CD14-positive monocyte (primary cell): ENCODE measurements around the gene SYMPK. TPM values are rescaled to one million over a fixed set of nuclear protein-coding genes. Genes with fewer than 3 reads are reported as not detected.

Experiments
- DNase-seq, 3 donors: peaks; one replicate each; pipeline ENCODE4 v3.0.0-alpha.2; 2011 to 2022
- H2AFZ ChIP-seq: 2 replicates; pipeline ENCODE4 v1.6.0; 2012; ENCODE audit warnings: mild to moderate bottlenecking, low read depth, low read length, inconsistent platforms; ENCODE audit not compliant: insufficient read depth, poor library complexity, severe bottlenecking
- H3K27ac ChIP-seq, 2 donors: 1 replicate in 1 of 2; 2 replicates in 1 of 2; pipeline ENCODE4 v1.5.1; 2012 to 2013; ENCODE audit warnings: low read length in 2 of 2, control low read depth in 1 of 2, inconsistent platforms in 1 of 2, low read depth in 1 of 2, mild to moderate bottlenecking in 1 of 2
- H3K27me3 ChIP-seq, 2 donors: one replicate each; pipeline versions ENCODE4 v1.6.0 to v1.6.1; 2011 to 2013; ENCODE audit warnings: low read length in 2 of 2; ENCODE audit not compliant: control insufficient read depth in 2 of 2, insufficient read depth in 2 of 2
- H3K36me3 ChIP-seq, 2 donors: replicated peaks in 1 of 2; 1 replicate in 1 of 2; 2 replicates in 1 of 2; pipeline versions ENCODE4 v1.5.1 to v1.6.1; 2012 to 2013; ENCODE audit warnings: low read length in 2 of 2, control low read depth in 1 of 2, inconsistent platforms in 1 of 2, mild to moderate bottlenecking in 1 of 2; ENCODE audit not compliant: insufficient read depth in 2 of 2, control insufficient read depth in 1 of 2
- H3K4me1 ChIP-seq, 2 donors: 1 replicate in 1 of 2; 2 replicates in 1 of 2; pipeline versions ENCODE4 v1.5.1 to v1.6.1; 2012 to 2013; ENCODE audit warnings: low read length in 2 of 2, control low read depth in 1 of 2, inconsistent platforms in 1 of 2, mild to moderate bottlenecking in 1 of 2, moderate library complexity in 1 of 2; ENCODE audit not compliant: insufficient read depth in 2 of 2, control insufficient read depth in 1 of 2
- H3K4me2 ChIP-seq: replicated peaks from 2 replicates; pipeline ENCODE3; 2012; ENCODE audit warnings: low read length, moderate library complexity, mild to moderate bottlenecking; ENCODE audit not compliant: poor library complexity, severe bottlenecking; ENCODE audit errors: extremely low read depth
- H3K4me3 ChIP-seq, 3 experiments: fragments of 200-600 bp in 1 of 3; sonication (generic) in 1 of 3; replicated peaks in 1 of 3; 1 replicate in 2 of 3; 2 replicates in 1 of 3; pipeline ENCODE4 v1.5.1; 2011 to 2013; ENCODE audit warnings: low read length in 3 of 3, mild to moderate bottlenecking in 3 of 3, control low read depth in 2 of 3, low read depth in 2 of 3, inconsistent platforms in 1 of 3, moderate library complexity in 1 of 3
- H3K79me2 ChIP-seq: 2 replicates; pipeline ENCODE4 v1.6.0; 2012; ENCODE audit warnings: mild to moderate bottlenecking, control low read depth, inconsistent platforms, low read length, moderate library complexity; ENCODE audit not compliant: insufficient read depth
- H3K9ac ChIP-seq: 2 replicates; pipeline ENCODE4 v1.6.0; 2017; ENCODE audit warnings: low read length, mild to moderate bottlenecking; ENCODE audit not compliant: insufficient read depth, poor library complexity, severe bottlenecking
- H3K9me3 ChIP-seq, 2 donors: replicated peaks in 1 of 2; 1 replicate in 1 of 2; 2 replicates in 1 of 2; pipeline versions ENCODE4 v1.5.1 to v1.6.1; 2012 to 2013; ENCODE audit warnings: low read length in 2 of 2, control low read depth in 1 of 2; ENCODE audit not compliant: control insufficient read depth in 1 of 2, insufficient read depth in 1 of 2
- H4K20me1 ChIP-seq: 2 replicates; pipeline ENCODE4 v1.6.0; 2012; ENCODE audit warnings: mild to moderate bottlenecking, low read length, control low read depth, moderate library complexity; ENCODE audit not compliant: insufficient read depth
- H3K27ac Mint-ChIP-seq, 7 donors: one replicate each; pipeline ENCODE4 v1.8.0; 2020; ENCODE audit warnings: mild to moderate bottlenecking in 7 of 7, mixed read lengths in 7 of 7, moderate library complexity in 6 of 7, inconsistent platforms in 2 of 7
- H3K27me3 Mint-ChIP-seq, 3 donors: one replicate each; pipeline ENCODE4 v1.8.0; 2021 to 2022; ENCODE audit warnings: low read depth in 3 of 3, mild to moderate bottlenecking in 3 of 3, mixed read lengths in 3 of 3, moderate library complexity in 3 of 3, inconsistent platforms in 1 of 3
- H3K36me3 Mint-ChIP-seq, 2 donors: one replicate each; pipeline ENCODE4 v1.8.0; 2020; ENCODE audit warnings: mixed read lengths in 2 of 2, inconsistent platforms in 1 of 2, mild to moderate bottlenecking in 1 of 2
- H3K4me1 Mint-ChIP-seq: one replicate; pipeline ENCODE4 v1.8.0; 2020; ENCODE audit warnings: mild to moderate bottlenecking, mixed read lengths
- H3K4me3 Mint-ChIP-seq, 2 donors: one replicate each; pipeline ENCODE4 v1.8.0; 2020; ENCODE audit warnings: mild to moderate bottlenecking in 2 of 2, mixed read lengths in 2 of 2, moderate library complexity in 1 of 2
- H3K9me3 Mint-ChIP-seq, 7 donors: one replicate each; pipeline ENCODE4 v1.8.0; 2020 to 2022; ENCODE audit warnings: mixed read lengths in 7 of 7, mild to moderate bottlenecking in 6 of 7, moderate library complexity in 6 of 7, inconsistent platforms in 2 of 7
- WGBS: methylation state at CpG from one replicate; pipeline ENCODE4 v1.1.5; 2013; ENCODE audit warnings: missing lambda C conversion rate; ENCODE audit not compliant: insufficient coverage; 5-methylcytosine and 5-hydroxymethylcytosine counted together
- intact Hi-C, 2 donors: fragments of 100-400 bp; cut with micrococcal nuclease; formaldehyde crosslinking; loops; one replicate each; pipeline versions ENCODE4 v1.15.0 to v1.15.1; 2023
- polyA plus RNA-seq, 3 donors: library from polyadenylated mRNA; depleted of rRNA in 1 of 3; unstranded in 2 of 3; stranded (reverse) in 1 of 3; fragments of 300-500 nt in 2 of 3; fragments of >200 nt in 1 of 3; fragmentation: Illumina TruSeq in 2 of 3; gene quantifications; 1 replicate in 2 of 3; 2 replicates in 1 of 3; pipeline ENCODE4 v1.2.3, GENCODE V29; 2012 to 2021
- TF ChIP-seq, protein P1 (sequence below): fragments of 200-600 bp; IDR thresholded peaks from one replicate; pipeline ENCODE4 v1.8.0; 2022; ENCODE audit warnings: antibody characterized with exemption, mild to moderate bottlenecking

Gene SYMPK
- polyA plus RNA-seq, 3 donors, result 5.6 to 96.1 (median 15.7) TPM

- DNase-seq, result no peak
- no peaks in the 10 kb centered on the region for H3K9me3 ChIP-seq
- H3K27ac ChIP-seq, result no peak overlapping the region
- no peaks in the 10 kb centered on the region for H3K27me3 Mint-ChIP-seq
- H3K9me3 Mint-ChIP-seq, result no peaks in the 10 kb centered on the region
- H3K27ac Mint-ChIP-seq, result no peak overlapping the region
- intact Hi-C loops, result loop anchor here in 1 of 2 donors (5.0 kb wide), 1 partner anchor 157 kb away; the partner anchor contains the start of genes FBXO46 and MEIOSIN
- H3K79me2 ChIP-seq, result peaks cover 9% of the 10 kb centered on the region
- no peak overlapping the region for H3K4me3 Mint-ChIP-seq
- H4K20me1 ChIP-seq, result peaks cover 13% of the 10 kb centered on the region
- peaks cover 9 to 27% of the 10 kb centered on the region in 2 donors for H3K36me3 Mint-ChIP-seq
- peaks cover 21% of the 10 kb centered on the region for H3K4me1 Mint-ChIP-seq
- no peak overlapping the region for H2AFZ ChIP-seq
- 89% methylated on average over 3 of the region's 6 CpGs for WGBS
- H3K27me3 ChIP-seq, result no peaks in the 10 kb centered on the region
- H3K4me3 ChIP-seq, result no peak overlapping the region
- H3K4me1 ChIP-seq, result peaks cover 25 to 32% of the 10 kb centered on the region in 2 donors
- H3K9ac ChIP-seq, result no peak overlapping the region
- no peak overlapping the region for H3K4me2 ChIP-seq
- H3K36me3 ChIP-seq, result peaks cover 6% of the 10 kb centered on the region in 2 donors
- TF ChIP-seq, protein P1, sequence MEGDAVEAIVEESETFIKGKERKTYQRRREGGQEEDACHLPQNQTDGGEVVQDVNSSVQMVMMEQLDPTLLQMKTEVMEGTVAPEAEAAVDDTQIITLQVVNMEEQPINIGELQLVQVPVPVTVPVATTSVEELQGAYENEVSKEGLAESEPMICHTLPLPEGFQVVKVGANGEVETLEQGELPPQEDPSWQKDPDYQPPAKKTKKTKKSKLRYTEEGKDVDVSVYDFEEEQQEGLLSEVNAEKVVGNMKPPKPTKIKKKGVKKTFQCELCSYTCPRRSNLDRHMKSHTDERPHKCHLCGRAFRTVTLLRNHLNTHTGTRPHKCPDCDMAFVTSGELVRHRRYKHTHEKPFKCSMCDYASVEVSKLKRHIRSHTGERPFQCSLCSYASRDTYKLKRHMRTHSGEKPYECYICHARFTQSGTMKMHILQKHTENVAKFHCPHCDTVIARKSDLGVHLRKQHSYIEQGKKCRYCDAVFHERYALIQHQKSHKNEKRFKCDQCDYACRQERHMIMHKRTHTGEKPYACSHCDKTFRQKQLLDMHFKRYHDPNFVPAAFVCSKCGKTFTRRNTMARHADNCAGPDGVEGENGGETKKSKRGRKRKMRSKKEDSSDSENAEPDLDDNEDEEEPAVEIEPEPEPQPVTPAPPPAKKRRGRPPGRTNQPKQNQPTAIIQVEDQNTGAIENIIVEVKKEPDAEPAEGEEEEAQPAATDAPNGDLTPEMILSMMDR, result no peak
These were observed 26.4 kb upstream of the SYMPK start for GRCh38 chr19:45889210-45889885.

- H3K4me1 ChIP-seq, result peaks cover 30 to 42% of the 10 kb centered on the region in 2 donors
- no peaks in the 10 kb centered on the region for H3K9me3 ChIP-seq
- intact Hi-C loops, result loop anchor here (2.0 to 5.0 kb wide), 2 partner anchors 16 to 155 kb away; partner anchors contain the start of genes FBXO46 (in 1 of the 2), MEIOSIN (in 1 of the 2) and MYPOP (in 1 of the 2)
- peak overlapping the region; percentile 78 for H3K9ac ChIP-seq
- H2AFZ ChIP-seq, result peak overlapping the region; percentile 99
- TF ChIP-seq, protein P1, result no peak
- peaks cover 0 to 3% (median 3%) of the 10 kb centered on the region in 3 donors for H3K27me3 Mint-ChIP-seq
- WGBS, result 92% methylated on average over 2 of the region's 10 CpGs
- peaks cover 5 to 21% of the 10 kb centered on the region in 2 donors for H3K36me3 Mint-ChIP-seq
- peak overlapping the region; percentile 96 to 99 (median 97) for H3K27ac Mint-ChIP-seq
- peak overlapping the region; percentile 63 to 89 (median 83) for H3K4me3 ChIP-seq
- peaks cover 0 to 3% (median 0%) of the 10 kb centered on the region in 7 donors for H3K9me3 Mint-ChIP-seq
- peaks cover 6% of the 10 kb centered on the region in 2 donors for H3K36me3 ChIP-seq
- peaks cover 30% of the 10 kb centered on the region for H4K20me1 ChIP-seq
- H3K79me2 ChIP-seq, result peaks cover 13% of the 10 kb centered on the region
- peaks cover 0 to 10% of the 10 kb centered on the region in 2 donors for H3K27me3 ChIP-seq
- H3K27ac ChIP-seq, result peak overlapping the region; percentile 89 to 94
- no peak for DNase-seq
- peak overlapping the region; percentile 100 for H3K4me2 ChIP-seq
- H3K4me3 Mint-ChIP-seq, result peak overlapping the region; percentile 96 to 98
- H3K4me1 Mint-ChIP-seq, result peaks cover 19% of the 10 kb centered on the region
These were observed 24.3 kb upstream of the SYMPK start for GRCh38 chr19:45887200-45887710.
